GM21528 (cell line): Measurements from ENCODE around the gene STK32C.
"Not testable (repeated sequence)": the region's sequence is repeated elsewhere in the genome, so short reads cannot be mapped to it uniquely, and the experiment has no call there.

ENCODE experiments used
- ATAC-seq: cut with Tn5 transposase; IDR thresholded peaks from one replicate; pipeline ENCODE4 v1.9.1; 2021; ENCODE audit warnings: mild to moderate bottlenecking, moderate library complexity; ENCODE audit not compliant: unreplicated experiment, low FRiP score

Gene STK32C

GRCh38 chr10:132163278-132163765, 144.4 kb downstream of the STK32C start:
- ATAC-seq: no peak

- no peak for ATAC-seq
These were observed 145.0 kb downstream of the STK32C start for GRCh38 chr10:132162590-132163277.

GRCh38 chr10:132162021-132162531, 145.7 kb downstream of the STK32C start:
- peak; percentile 58 for ATAC-seq

GRCh38 chr10:132160834-132161622, 146.7 kb downstream of the STK32C start:
- ATAC-seq: not testable (repeated sequence)

GRCh38 chr10:132160231-132160630, 147.5 kb downstream of the STK32C start:
- ATAC-seq: not testable (repeated sequence)

GRCh38 chr10:132159302-132160230, 148.2 kb downstream of the STK32C start:
- ATAC-seq: not testable (repeated sequence)

- no peak for ATAC-seq
These were observed 148.9 kb downstream of the STK32C start for GRCh38 chr10:132158823-132159222.

- no peak for ATAC-seq
These were observed 149.5 kb downstream of the STK32C start for GRCh38 chr10:132158122-132158741.
